Central memory CD4-positive, alpha-beta T cell (primary cell): ENCODE data around the gene ACADVL.
"Not testable (repeated sequence)": the region's sequence is repeated elsewhere in the genome, so short reads cannot be mapped to it uniquely, and the experiment has no call there.

Experiments used
- DNase-seq: peaks from one replicate; pipeline ENCODE4 v3.0.0; 2022
- total RNA-seq, 3 experiments: gene quantifications; one replicate each; lab custom pipeline; 2026; lab: John Stamatoyannopoulos, UW

Gene ACADVL
- 126 to 205 (median 187) reads per million in 3 experiments for total RNA-seq

- peak; percentile 54 for DNase-seq
Observed at GRCh38 chr17:7219812-7220592, at the start of gene ACADVL, which contains the start of gene DLG4. Gene ACADVL (plus strand): TSS chr17:7219938. CDS start chr17:7219985, 47 bp downstream. Gene DLG4 (minus strand): TSS chr17:7219836.

GRCh38 chr17:7172522-7173191 lies 47.1 kb upstream of the ACADVL start:
- not testable (repeated sequence) for DNase-seq

GRCh38 chr17:7173687-7174602 lies 45.8 kb upstream of the ACADVL start:
- peak; percentile 21 for DNase-seq

GRCh38 chr17:7174603-7175326 lies 45.0 kb upstream of the ACADVL start:
- DNase-seq = no peak

GRCh38 chr17:7175330-7175733 lies 44.4 kb upstream of the ACADVL start:
- no peak for DNase-seq

GRCh38 chr17:7176107-7176840 lies 43.5 kb upstream of the ACADVL start:
- no peak for DNase-seq

- no peak for DNase-seq
Observed at GRCh38 chr17:7176841-7177190, 42.9 kb upstream of the ACADVL start.

- peak; percentile 51 for DNase-seq
Observed at GRCh38 chr17:7177191-7177953, 42.4 kb upstream of the ACADVL start.

GRCh38 chr17:7177954-7178477 lies 41.7 kb upstream of the ACADVL start:
- no peak for DNase-seq

GRCh38 chr17:7178973-7179316 lies 40.8 kb upstream of the ACADVL start:
- no peak for DNase-seq

- DNase-seq = no peak
Observed at GRCh38 chr17:7179317-7180254, 40.2 kb upstream of the ACADVL start, which contains the start of gene ASGR1. Gene ASGR1 (minus strand): TSS chr17:7179370. CDS start chr17:7178563, 807 bp downstream.

- DNase-seq = not testable (repeated sequence)
Observed at GRCh38 chr17:7182101-7182500, 37.6 kb upstream of the ACADVL start.

GRCh38 chr17:7183433-7184090 lies 36.2 kb upstream of the ACADVL start:
- no peak for DNase-seq

GRCh38 chr17:7184091-7184488 lies 35.6 kb upstream of the ACADVL start:
- DNase-seq = no peak

GRCh38 chr17:7184647-7185046 lies 35.1 kb upstream of the ACADVL start:
- no peak for DNase-seq

GRCh38 chr17:7186241-7186640 lies 33.5 kb upstream of the ACADVL start:
- no peak for DNase-seq

- no peak for DNase-seq
Observed at GRCh38 chr17:7190276-7190917, 29.3 kb upstream of the ACADVL start.

GRCh38 chr17:7191069-7191468 lies 28.7 kb upstream of the ACADVL start:
- no peak for DNase-seq
